AG04449 (cell line): ENCODE results near the gene XIRP2.

ENCODE experiments used
- CTCF ChIA-PET: fragments of 350-600 bp; formaldehyde crosslinking; extraction: SDS; loops from one replicate; lab custom pipeline; 2021; ENCODE audit warnings: antibody characterized with exemption; lab: Yijun Ruan, JAX
- POLR2A ChIA-PET: fragments of 400-600, 350-600 bp; formaldehyde crosslinking; extraction: SDS; loops from one replicate; lab custom pipeline; 2020; ENCODE audit warnings: antibody characterized with exemption, inconsistent platforms; lab: Yijun Ruan, JAX
- DNase-seq: peaks from one replicate; pipeline ENCODE4 v3.0.0-alpha.2; 2010; ENCODE audit warnings: low read depth, low spot score
- H3K4me3 ChIP-seq: 2 replicates; pipeline ENCODE4 v1.5.1; 2011; ENCODE audit warnings: low read depth, mild to moderate bottlenecking, control low read depth, low read length
- CTCF ChIP-seq: IDR thresholded peaks from one replicate; pipeline ENCODE4 v1.5.1; 2011; ENCODE audit warnings: mild to moderate bottlenecking, moderate library complexity, low read length, control low read depth, inconsistent platforms; ENCODE audit not compliant: insufficient read depth; ENCODE audit errors: missing control alignments

The XIRP2 gene

GRCh38 chr2:166897666-166898065 is 9.4 kb downstream of the XIRP2 start:
- no peak for TF ChIP-seq CTCF
- ChIA-PET CTCF (no interaction called here), POLR2A (no interaction called here)
- DNase-seq = no peak
- no peak overlapping the region for H3K4me3 ChIP-seq

- no peak overlapping the region for H3K4me3 ChIP-seq
- ChIA-PET CTCF (no interaction called here), POLR2A (no interaction called here)
- no peak for TF ChIP-seq CTCF
- no peak for DNase-seq
Observed at GRCh38 chr2:166899676-166900075, 11.4 kb downstream of the XIRP2 start.

- ChIA-PET POLR2A (no interaction called here), CTCF (interaction anchor here (1.4 kb wide), 1 partner anchor 13 kb away, joined by 5 read pairs; no protein-coding TSS in a partner anchor)
- no peak overlapping the region for H3K4me3 ChIP-seq
- no peak for DNase-seq
- TF ChIP-seq CTCF = peak; percentile 17
Observed at GRCh38 chr2:166900700-166901099, 12.4 kb downstream of the XIRP2 start.

GRCh38 chr2:166901336-166901735 is 13.1 kb downstream of the XIRP2 start:
- no peak for TF ChIP-seq CTCF
- ChIA-PET CTCF (interaction anchor here (1.4 kb wide), 1 partner anchor 14 kb away, joined by 5 read pairs; no protein-coding TSS in a partner anchor), POLR2A (no interaction called here)
- H3K4me3 ChIP-seq = no peak overlapping the region
- no peak for DNase-seq

- no peak for TF ChIP-seq CTCF
- H3K4me3 ChIP-seq = no peak overlapping the region
- DNase-seq = no peak
- CTCF ChIA-PET = no interaction called here
- POLR2A ChIA-PET = no interaction called here
Observed at GRCh38 chr2:166916987-166917386, 28.7 kb downstream of the XIRP2 start.

- ChIA-PET CTCF (no interaction called here), POLR2A (no interaction called here)
- DNase-seq = no peak
- H3K4me3 ChIP-seq = no peak overlapping the region
- no peak for TF ChIP-seq CTCF
Observed at GRCh38 chr2:166917415-166917814, 29.1 kb downstream of the XIRP2 start.
